ENCODE data around the gene PPP6R2.

DNA sequence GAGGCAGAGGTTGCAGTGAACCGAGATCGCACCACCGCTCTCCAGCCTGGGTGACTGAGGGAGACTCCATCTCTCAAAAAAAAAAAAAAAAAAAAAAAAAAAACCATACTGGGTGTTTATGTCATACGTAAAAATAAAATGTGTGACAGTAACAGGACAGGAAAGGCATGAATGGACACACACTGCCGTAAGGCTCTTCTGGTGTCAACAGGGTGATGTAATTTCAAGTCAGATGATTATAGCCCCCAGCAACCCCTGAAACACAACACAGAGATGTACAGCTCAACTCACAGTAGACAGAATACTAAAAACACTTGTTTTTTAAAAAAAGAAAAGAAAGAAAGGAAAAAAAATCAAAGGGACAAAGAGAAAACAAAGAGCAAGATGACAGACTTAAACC, 109.5 kb downstream of the PPP6R2 start:
- TF ChIP-seq, protein P1, sequence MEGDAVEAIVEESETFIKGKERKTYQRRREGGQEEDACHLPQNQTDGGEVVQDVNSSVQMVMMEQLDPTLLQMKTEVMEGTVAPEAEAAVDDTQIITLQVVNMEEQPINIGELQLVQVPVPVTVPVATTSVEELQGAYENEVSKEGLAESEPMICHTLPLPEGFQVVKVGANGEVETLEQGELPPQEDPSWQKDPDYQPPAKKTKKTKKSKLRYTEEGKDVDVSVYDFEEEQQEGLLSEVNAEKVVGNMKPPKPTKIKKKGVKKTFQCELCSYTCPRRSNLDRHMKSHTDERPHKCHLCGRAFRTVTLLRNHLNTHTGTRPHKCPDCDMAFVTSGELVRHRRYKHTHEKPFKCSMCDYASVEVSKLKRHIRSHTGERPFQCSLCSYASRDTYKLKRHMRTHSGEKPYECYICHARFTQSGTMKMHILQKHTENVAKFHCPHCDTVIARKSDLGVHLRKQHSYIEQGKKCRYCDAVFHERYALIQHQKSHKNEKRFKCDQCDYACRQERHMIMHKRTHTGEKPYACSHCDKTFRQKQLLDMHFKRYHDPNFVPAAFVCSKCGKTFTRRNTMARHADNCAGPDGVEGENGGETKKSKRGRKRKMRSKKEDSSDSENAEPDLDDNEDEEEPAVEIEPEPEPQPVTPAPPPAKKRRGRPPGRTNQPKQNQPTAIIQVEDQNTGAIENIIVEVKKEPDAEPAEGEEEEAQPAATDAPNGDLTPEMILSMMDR (IDR thresholded peaks at IDR 0.05) = no peak
- TF ChIP-seq POLR2A (IDR thresholded peaks at IDR 0.05) = no peak

All from breast epithelium (tissue), 3 donors.